SK-N-SH treated with all-trans-retinoic acid at 6 μM for 48 hours (cell line): ENCODE data around the gene CEP95.

ENCODE experiments used
- ATAC-seq: fragments of 200-7000 bp; cut with Tn5 transposase; 3 replicates; pipeline ENCODE4 v1.9.1; 2020; ENCODE audit warnings: mild to moderate bottlenecking, moderate library complexity
- ARNTL ChIP-seq: fragments of 450-650 bp; formaldehyde crosslinking; IDR thresholded peaks from 2 replicates; pipeline ENCODE4 v1.5.0; 2020; ENCODE audit warnings: low read depth, mild to moderate bottlenecking, moderate library complexity, borderline replicate concordance
- BACH2 ChIP-seq: fragments of 250-450 bp; sonication (Bioruptor Pico); IDR thresholded peaks from 2 replicates; pipeline ENCODE4 v1.9.0; 2021; ENCODE audit warnings: mild to moderate bottlenecking, borderline replicate concordance
- CSDC2 ChIP-seq: fragments of 250-450 bp; sonication (Bioruptor Pico); IDR thresholded peaks from 2 replicates; pipeline ENCODE4 v1.5.0; 2020; ENCODE audit warnings: mild to moderate bottlenecking, moderate library complexity
- ESRRG ChIP-seq: fragments of 250-450 bp; sonication (Bioruptor Pico); IDR thresholded peaks from 2 replicates; pipeline ENCODE4 v1.6.1; 2021; ENCODE audit warnings: mild to moderate bottlenecking
- GLIS3 ChIP-seq: fragments of 250-450 bp; sonication (Bioruptor Pico); IDR thresholded peaks from 2 replicates; pipeline ENCODE4 v1.5.0; 2020; ENCODE audit warnings: mild to moderate bottlenecking, moderate library complexity
- ISL1 ChIP-seq: fragments of 250-450 bp; sonication (Bioruptor Pico); IDR thresholded peaks from 2 replicates; pipeline ENCODE4 v2.1.2; 2022; ENCODE audit warnings: mild to moderate bottlenecking, moderate library complexity
- OSR1 ChIP-seq: fragments of 250-450 bp; sonication (Bioruptor Pico); IDR thresholded peaks from 2 replicates; pipeline ENCODE4 v1.8.0; 2022; ENCODE audit warnings: moderate library complexity, mild to moderate bottlenecking, inconsistent platforms
- PPARA ChIP-seq: fragments of 250-450 bp; sonication (Bioruptor Pico); IDR thresholded peaks from 2 replicates; pipeline ENCODE4 v1.5.0; 2020; ENCODE audit warnings: mild to moderate bottlenecking, borderline replicate concordance
- RARB ChIP-seq: fragments of 250-450 bp; sonication (Bioruptor Pico); IDR thresholded peaks from 2 replicates; pipeline ENCODE4 v1.8.0; 2021; ENCODE audit warnings: mild to moderate bottlenecking, moderate library complexity
- TOX ChIP-seq: fragments of 250-450 bp; sonication (Bioruptor Pico); IDR thresholded peaks from 2 replicates; pipeline ENCODE4 v1.8.0; 2021; ENCODE audit warnings: mild to moderate bottlenecking, moderate library complexity, borderline replicate concordance
- ZC3H10 ChIP-seq: fragments of 250-450 bp; sonication (Bioruptor Pico); IDR thresholded peaks from 2 replicates; pipeline ENCODE4 v1.5.1; 2021; ENCODE audit warnings: mild to moderate bottlenecking, moderate library complexity
- ZFP3 ChIP-seq: fragments of 250-450 bp; sonication (Bioruptor Pico); IDR thresholded peaks from 2 replicates; pipeline ENCODE4 v1.5.0; 2020; ENCODE audit warnings: mild to moderate bottlenecking, moderate library complexity
- ZFP30 ChIP-seq: fragments of 450-650 bp; formaldehyde crosslinking; IDR thresholded peaks from 2 replicates; pipeline ENCODE4 v1.5.0; 2022; ENCODE audit warnings: mild to moderate bottlenecking, moderate library complexity
- ZNF70 ChIP-seq: fragments of 450-650 bp; formaldehyde crosslinking; IDR thresholded peaks from 2 replicates; pipeline ENCODE4 v1.5.0; 2020; ENCODE audit warnings: mild to moderate bottlenecking, moderate library complexity
- ZNF8 ChIP-seq: fragments of 450-650 bp; formaldehyde crosslinking; IDR thresholded peaks from 2 replicates; pipeline ENCODE4 v1.5.0; 2020; ENCODE audit warnings: mild to moderate bottlenecking, moderate library complexity
- TF ChIP-seq, protein P1 (sequence below): fragments of 250-450 bp; sonication (Bioruptor Pico); IDR thresholded peaks from 2 replicates; pipeline ENCODE4 v1.8.0; 2020; ENCODE audit warnings: mild to moderate bottlenecking, moderate library complexity, borderline replicate concordance
- TF ChIP-seq, protein P2 (sequence below): fragments of 250-450 bp; sonication (Bioruptor Pico); IDR thresholded peaks from 2 replicates; pipeline ENCODE4 v1.5.1; 2020; ENCODE audit warnings: low read depth, mild to moderate bottlenecking, moderate library complexity
- TF ChIP-seq, protein P3 (sequence below): fragments of 250-450 bp; sonication (Bioruptor Pico); IDR thresholded peaks from 2 replicates; pipeline ENCODE4 v1.5.1; 2021; ENCODE audit warnings: mild to moderate bottlenecking, moderate library complexity
- TF ChIP-seq, protein P4 (sequence below): fragments of 250-450 bp; sonication (Bioruptor Pico); IDR thresholded peaks from 2 replicates; pipeline ENCODE4 v1.8.0; 2021; ENCODE audit warnings: low read depth, mild to moderate bottlenecking, moderate library complexity, borderline replicate concordance

Gene CEP95

DNA sequence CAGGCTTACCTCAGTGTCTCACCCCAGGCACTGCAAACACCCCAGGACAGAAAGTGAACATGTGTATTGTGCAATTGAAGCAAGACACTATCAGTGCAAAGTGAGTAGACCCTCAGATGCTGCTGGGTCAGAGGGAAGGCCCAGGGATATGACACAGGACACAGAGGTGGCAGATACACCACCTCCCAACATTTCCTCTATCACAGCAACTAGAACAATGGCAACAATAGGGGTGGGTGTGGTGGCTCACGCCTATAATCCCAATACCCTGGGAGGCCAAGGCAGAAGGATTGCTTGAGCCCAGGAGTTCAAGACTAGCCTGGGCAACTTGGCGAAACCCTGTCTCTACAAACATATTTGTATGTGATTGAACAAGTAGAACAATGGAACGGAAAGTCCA lies 35.3 kb upstream of the CEP95 start:
- TF ChIP-seq, protein P1, sequence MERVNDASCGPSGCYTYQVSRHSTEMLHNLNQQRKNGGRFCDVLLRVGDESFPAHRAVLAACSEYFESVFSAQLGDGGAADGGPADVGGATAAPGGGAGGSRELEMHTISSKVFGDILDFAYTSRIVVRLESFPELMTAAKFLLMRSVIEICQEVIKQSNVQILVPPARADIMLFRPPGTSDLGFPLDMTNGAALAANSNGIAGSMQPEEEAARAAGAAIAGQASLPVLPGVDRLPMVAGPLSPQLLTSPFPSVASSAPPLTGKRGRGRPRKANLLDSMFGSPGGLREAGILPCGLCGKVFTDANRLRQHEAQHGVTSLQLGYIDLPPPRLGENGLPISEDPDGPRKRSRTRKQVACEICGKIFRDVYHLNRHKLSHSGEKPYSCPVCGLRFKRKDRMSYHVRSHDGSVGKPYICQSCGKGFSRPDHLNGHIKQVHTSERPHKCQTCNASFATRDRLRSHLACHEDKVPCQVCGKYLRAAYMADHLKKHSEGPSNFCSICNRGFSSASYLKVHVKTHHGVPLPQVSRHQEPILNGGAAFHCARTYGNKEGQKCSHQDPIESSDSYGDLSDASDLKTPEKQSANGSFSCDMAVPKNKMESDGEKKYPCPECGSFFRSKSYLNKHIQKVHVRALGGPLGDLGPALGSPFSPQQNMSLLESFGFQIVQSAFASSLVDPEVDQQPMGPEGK (CRISPR knock-in tag), result no peak
- TF ChIP-seq ISL1 (CRISPR knock-in tag) (no peak), CSDC2 (CRISPR knock-in tag) (no peak), TOX (no peak), GLIS3 (CRISPR knock-in tag) (no peak), ZC3H10 (CRISPR knock-in tag) (no peak), ZNF70 (CRISPR knock-in tag) (no peak)
- TF ChIP-seq, protein P2, sequence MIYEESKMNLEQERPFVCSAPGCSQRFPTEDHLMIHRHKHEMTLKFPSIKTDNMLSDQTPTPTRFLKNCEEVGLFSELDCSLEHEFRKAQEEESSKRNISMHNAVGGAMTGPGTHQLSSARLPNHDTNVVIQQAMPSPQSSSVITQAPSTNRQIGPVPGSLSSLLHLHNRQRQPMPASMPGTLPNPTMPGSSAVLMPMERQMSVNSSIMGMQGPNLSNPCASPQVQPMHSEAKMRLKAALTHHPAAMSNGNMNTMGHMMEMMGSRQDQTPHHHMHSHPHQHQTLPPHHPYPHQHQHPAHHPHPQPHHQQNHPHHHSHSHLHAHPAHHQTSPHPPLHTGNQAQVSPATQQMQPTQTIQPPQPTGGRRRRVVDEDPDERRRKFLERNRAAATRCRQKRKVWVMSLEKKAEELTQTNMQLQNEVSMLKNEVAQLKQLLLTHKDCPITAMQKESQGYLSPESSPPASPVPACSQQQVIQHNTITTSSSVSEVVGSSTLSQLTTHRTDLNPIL (CRISPR knock-in tag), result no peak
- TF ChIP-seq, protein P3, sequence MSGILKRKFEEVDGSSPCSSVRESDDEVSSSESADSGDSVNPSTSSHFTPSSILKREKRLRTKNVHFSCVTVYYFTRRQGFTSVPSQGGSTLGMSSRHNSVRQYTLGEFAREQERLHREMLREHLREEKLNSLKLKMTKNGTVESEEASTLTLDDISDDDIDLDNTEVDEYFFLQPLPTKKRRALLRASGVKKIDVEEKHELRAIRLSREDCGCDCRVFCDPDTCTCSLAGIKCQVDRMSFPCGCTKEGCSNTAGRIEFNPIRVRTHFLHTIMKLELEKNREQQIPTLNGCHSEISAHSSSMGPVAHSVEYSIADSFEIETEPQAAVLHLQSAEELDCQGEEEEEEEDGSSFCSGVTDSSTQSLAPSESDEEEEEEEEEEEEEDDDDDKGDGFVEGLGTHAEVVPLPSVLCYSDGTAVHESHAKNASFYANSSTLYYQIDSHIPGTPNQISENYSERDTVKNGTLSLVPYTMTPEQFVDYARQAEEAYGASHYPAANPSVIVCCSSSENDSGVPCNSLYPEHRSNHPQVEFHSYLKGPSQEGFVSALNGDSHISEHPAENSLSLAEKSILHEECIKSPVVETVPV (CRISPR knock-in tag), result no peak

DNA sequence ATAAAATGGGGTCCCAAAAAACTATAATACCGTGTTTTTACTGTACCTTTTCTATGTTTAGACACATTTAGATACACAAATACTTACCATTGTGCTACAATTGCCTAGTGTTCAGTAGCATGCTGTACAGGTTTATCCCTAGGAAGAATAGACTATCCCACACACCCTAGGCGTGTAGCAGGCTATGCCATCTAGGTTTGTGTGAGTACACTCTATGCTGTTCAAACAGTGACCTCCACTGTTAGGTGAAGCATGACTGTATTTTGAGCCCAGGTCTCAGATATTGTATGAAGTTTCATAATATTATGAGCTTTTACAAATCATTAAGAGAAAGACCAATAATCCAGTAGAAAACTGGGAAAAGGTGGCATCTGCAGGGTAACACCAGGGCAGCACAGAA lies 34.2 kb upstream of the CEP95 start:
- peak; percentile 37; the same call in 2 of the 3 replicates for ATAC-seq
- no peak for TF ChIP-seq CSDC2 (CRISPR knock-in tag)
- no peak for TF ChIP-seq GLIS3 (CRISPR knock-in tag)
- no peak for TF ChIP-seq ZNF8
- TF ChIP-seq ZNF70 (CRISPR knock-in tag), result no peak
- TF ChIP-seq, protein P4, sequence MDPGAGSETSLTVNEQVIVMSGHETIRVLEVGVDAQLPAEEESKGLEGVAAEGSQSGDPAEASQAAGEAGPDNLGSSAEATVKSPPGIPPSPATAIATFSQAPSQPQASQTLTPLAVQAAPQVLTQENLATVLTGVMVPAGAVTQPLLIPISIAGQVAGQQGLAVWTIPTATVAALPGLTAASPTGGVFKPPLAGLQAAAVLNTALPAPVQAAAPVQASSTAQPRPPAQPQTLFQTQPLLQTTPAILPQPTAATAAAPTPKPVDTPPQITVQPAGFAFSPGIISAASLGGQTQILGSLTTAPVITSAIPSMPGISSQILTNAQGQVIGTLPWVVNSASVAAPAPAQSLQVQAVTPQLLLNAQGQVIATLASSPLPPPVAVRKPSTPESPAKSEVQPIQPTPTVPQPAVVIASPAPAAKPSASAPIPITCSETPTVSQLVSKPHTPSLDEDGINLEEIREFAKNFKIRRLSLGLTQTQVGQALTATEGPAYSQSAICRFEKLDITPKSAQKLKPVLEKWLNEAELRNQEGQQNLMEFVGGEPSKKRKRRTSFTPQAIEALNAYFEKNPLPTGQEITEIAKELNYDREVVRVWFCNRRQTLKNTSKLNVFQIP, result no peak
- TF ChIP-seq OSR1 (CRISPR knock-in tag), result no peak
- TF ChIP-seq, protein P3 (CRISPR knock-in tag), result no peak
- no peak for TF ChIP-seq ZFP30 (CRISPR knock-in tag)
- no peak for TF ChIP-seq PPARA (CRISPR knock-in tag)
- TF ChIP-seq ZC3H10 (CRISPR knock-in tag), result no peak
- TF ChIP-seq, protein P2 (CRISPR knock-in tag), result no peak
- TF ChIP-seq ARNTL, result no peak
- TF ChIP-seq, protein P1 (CRISPR knock-in tag), result no peak
- no peak for TF ChIP-seq BACH2
- no peak for TF ChIP-seq RARB (CRISPR knock-in tag)
- no peak for TF ChIP-seq ESRRG (CRISPR knock-in tag)

More for the DNA sequence above, 35.3 kb upstream of the CEP95 start:
- ATAC-seq, result no peak

DNA sequence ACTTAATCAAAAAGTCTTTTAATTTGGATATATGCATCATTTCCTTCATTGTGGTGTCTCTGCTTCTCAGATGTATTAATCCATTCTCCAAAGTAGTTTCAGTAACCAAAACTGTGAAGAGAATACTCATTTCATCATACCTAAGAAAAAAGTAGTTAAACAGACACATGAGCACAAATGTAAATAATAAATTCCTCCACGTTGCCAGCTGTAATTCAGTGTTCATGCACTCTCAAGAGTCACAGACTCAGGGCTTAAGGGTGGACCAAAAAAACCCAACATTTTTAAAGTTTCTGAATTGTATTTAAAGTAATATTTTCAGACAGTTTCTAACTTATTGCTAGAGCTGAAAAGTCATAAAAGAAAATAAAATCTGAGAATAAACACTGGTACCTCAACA lies 28.9 kb upstream of the CEP95 start:
- no peak for ATAC-seq
- no peak for TF ChIP-seq ZFP3
- no peak for TF ChIP-seq OSR1 (CRISPR knock-in tag)
- TF ChIP-seq ESRRG (CRISPR knock-in tag), result no peak
- no peak for TF ChIP-seq BACH2
- no peak for TF ChIP-seq ISL1 (CRISPR knock-in tag)
- TF ChIP-seq RARB (CRISPR knock-in tag), result no peak
- TF ChIP-seq, protein P2 (CRISPR knock-in tag), result no peak
- TF ChIP-seq CSDC2 (CRISPR knock-in tag), result no peak
